ENCODE data around the gene FAM9C. TPM values are rescaled to one million over a fixed set of nuclear protein-coding genes. Genes with fewer than 3 reads are reported as not detected.

Gene FAM9C
- total RNA-seq, 2 experiments from 2014 or later: not detected

DNA sequence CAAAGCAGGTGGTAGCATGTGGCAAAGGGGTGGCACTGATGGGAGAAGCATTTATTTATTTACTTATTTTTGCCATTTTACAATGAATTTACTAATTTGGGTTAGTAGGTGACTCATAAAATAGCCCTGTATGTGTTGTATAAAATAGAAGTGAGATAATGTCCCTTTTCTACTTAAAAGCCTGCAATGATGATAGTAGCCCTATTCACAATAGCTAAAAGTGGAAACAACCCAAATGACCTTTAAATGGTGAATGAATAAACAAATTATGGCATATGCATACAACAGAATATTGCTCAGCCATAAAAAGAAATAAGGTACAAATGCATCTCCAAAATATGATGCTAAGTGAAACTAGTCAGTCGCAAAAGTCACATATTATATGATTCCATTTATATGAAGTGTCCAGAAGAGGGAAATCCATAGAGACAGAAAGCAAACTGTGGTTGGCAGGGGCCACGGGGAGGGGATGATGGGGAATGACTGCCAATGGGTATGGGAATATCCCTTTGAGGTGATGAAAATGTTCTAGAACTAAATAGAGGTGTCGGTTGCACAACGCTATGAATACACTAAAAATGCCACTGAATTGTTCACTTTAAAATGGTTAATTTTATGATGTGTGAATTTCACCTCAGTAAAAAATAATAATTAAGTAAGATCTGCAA is 35.8 kb upstream of the FAM9C start:
- ChIA-PET CTCF (interaction anchor here (1.7 kb wide), 1 partner anchor 12 kb away, joined by 7 read pairs; no protein-coding TSS in a partner anchor), POLR2A (interaction anchor here (1.0 to 14.0 kb wide), 7 partner anchors 20 to 103 kb away, joined by 3 to 1205 read pairs (median 7); partner anchors contain the start of gene TMSB4X)
- Mint-ChIP-seq H3K27me3 (no peaks in the 10 kb centered on the region), H3K9me3 (no peaks in the 10 kb centered on the region), H3K27ac (peak overlapping the region; percentile 95), H3K4me3 (peak overlapping the region; percentile 63), H3K4me1 (ENCODE audit: low read depth) (peaks cover 93% of the 10 kb centered on the region), H3K36me3 (ENCODE audit: low read depth) (no peaks in the 10 kb centered on the region)
- H3K36me3 ChIP-seq (ENCODE audit: insufficient read depth, low read length): no peaks in the 10 kb centered on the region
- H3K9me3 ChIP-seq (ENCODE audit: control insufficient read depth in 1 of 2, insufficient read depth in 1 of 2, low read length in 2 of 2): no peaks in the 10 kb centered on the region
- H3K4me1 ChIP-seq (ENCODE audit: insufficient read depth, low read length): peaks cover 75% of the 10 kb centered on the region
- peak overlapping the region; percentile 63 to 65 for H3K27ac ChIP-seq (ENCODE audit: low read depth in 1 of 2, low read length in 2 of 2)
- TF ChIP-seq, protein P1, sequence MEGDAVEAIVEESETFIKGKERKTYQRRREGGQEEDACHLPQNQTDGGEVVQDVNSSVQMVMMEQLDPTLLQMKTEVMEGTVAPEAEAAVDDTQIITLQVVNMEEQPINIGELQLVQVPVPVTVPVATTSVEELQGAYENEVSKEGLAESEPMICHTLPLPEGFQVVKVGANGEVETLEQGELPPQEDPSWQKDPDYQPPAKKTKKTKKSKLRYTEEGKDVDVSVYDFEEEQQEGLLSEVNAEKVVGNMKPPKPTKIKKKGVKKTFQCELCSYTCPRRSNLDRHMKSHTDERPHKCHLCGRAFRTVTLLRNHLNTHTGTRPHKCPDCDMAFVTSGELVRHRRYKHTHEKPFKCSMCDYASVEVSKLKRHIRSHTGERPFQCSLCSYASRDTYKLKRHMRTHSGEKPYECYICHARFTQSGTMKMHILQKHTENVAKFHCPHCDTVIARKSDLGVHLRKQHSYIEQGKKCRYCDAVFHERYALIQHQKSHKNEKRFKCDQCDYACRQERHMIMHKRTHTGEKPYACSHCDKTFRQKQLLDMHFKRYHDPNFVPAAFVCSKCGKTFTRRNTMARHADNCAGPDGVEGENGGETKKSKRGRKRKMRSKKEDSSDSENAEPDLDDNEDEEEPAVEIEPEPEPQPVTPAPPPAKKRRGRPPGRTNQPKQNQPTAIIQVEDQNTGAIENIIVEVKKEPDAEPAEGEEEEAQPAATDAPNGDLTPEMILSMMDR (IDR thresholded peaks at IDR 0.05): no peak
- DNase-seq (no peak), ATAC-seq (ENCODE audit: poor library complexity) (no peak)
- H3K4me3 ChIP-seq (ENCODE audit: low read length): no peak overlapping the region
- intact Hi-C loops (cut with DNase I, micrococcal nuclease): no loop called here
- no peaks in the 10 kb centered on the region for H3K27me3 ChIP-seq (ENCODE audit: control insufficient read depth in 1 of 2, insufficient read depth in 2 of 2, low read length in 2 of 2)

DNA sequence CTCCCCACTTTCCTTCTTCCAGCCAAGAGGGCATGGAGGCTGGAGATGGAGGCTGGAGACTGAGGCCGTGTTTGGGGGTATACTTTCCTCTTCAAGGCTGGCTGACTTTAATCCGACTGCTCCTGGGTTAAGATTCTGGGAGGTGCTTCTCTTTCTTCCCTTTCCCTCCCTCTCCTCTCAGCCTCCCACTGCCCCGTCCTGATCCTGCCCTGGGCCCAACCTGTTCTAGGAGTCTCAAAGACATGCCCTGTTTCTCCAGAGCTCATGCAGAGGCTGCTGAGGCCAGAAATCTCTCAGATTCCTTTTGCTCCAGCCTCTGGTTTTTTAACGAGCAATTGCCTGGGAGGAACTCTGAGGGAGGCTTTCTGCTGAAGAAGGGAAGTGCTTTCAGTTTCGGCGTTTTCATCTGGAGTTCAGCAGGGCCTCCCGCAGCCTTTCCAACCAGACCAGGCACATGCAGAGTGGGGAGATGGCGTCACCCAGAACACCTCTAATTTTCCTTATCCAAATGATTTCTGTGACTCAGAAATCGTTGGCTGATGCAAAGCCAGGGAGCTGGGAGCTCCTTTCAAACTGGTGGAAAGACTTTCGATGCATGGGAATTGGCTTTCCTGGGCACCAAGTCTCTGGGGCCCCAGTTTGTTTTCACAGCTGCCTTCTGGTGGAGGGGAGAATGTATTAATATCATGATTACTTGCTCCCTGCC is 34.5 kb upstream of the FAM9C start:
- no peaks in the 10 kb centered on the region for H3K36me3 ChIP-seq (ENCODE audit: insufficient read depth, low read length)
- peak overlapping the region; percentile 28 for H3K4me3 ChIP-seq (ENCODE audit: low read length)
- intact Hi-C loops (cut with DNase I, micrococcal nuclease): no loop called here
- Mint-ChIP-seq H3K4me1 (ENCODE audit: low read depth) (peaks cover 96% of the 10 kb centered on the region), H3K4me3 (peak overlapping the region; percentile 62), H3K36me3 (ENCODE audit: low read depth) (no peaks in the 10 kb centered on the region), H3K27me3 (no peaks in the 10 kb centered on the region), H3K27ac (peak overlapping the region; percentile 95), H3K9me3 (no peaks in the 10 kb centered on the region)
- ChIA-PET CTCF (interaction anchor here (1.7 to 2.5 kb wide), 1 partner anchor 14 kb away, joined by 7 to 9 read pairs; no protein-coding TSS in a partner anchor), POLR2A (interaction anchor here (0.7 to 1.7 kb wide), 8 partner anchors 9 to 104 kb away, joined by 3 to 12 read pairs (median 4); partner anchors contain the start of gene TMSB4X)
- TF ChIP-seq, protein P1 (IDR thresholded peaks at IDR 0.05): no peak
- no peaks in the 10 kb centered on the region for H3K9me3 ChIP-seq (ENCODE audit: control insufficient read depth in 1 of 2, insufficient read depth in 1 of 2, low read length in 2 of 2)
- H3K27ac ChIP-seq (ENCODE audit: low read depth in 1 of 2, low read length in 2 of 2): peak overlapping the region; percentile 62
- peak in 4 of 14 experiments; percentile 34 to 56 (median 48) for DNase-seq
- no peak for ATAC-seq (ENCODE audit: poor library complexity)
- no peaks in the 10 kb centered on the region for H3K27me3 ChIP-seq (ENCODE audit: control insufficient read depth in 1 of 2, insufficient read depth in 2 of 2, low read length in 2 of 2)
- H3K4me1 ChIP-seq (ENCODE audit: insufficient read depth, low read length): peaks cover 76% of the 10 kb centered on the region

DNA sequence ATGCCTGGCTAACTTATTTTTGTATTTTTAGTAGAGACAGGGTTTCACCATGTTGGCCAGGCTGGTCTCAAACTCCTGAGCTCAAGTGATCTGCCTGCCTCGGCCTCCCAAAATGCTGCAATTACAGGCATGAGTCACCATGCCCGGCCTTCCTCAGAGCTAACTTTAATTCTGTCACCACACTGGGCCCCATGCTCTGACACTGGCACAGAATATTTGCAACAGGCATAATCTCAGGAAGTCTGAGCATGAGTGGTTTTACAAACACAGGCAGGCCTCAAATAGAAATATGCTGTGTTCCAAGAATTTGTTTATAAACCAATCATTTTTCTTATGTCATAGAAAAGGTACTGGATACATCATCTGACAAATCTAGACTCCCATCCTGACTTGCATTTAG is 32.7 kb upstream of the FAM9C start:
- TF ChIP-seq, protein P1 (IDR thresholded peaks at IDR 0.05): no peak
- H3K27me3 ChIP-seq (ENCODE audit: control insufficient read depth in 1 of 2, insufficient read depth in 2 of 2, low read length in 2 of 2): no peaks in the 10 kb centered on the region
- no peak for ATAC-seq (ENCODE audit: poor library complexity)
- ChIA-PET CTCF (interaction anchor here (0.7 to 2.5 kb wide), 5 partner anchors 15 to 411 kb away, joined by 3 to 9 read pairs (median 3); no protein-coding TSS in a partner anchor), POLR2A (interaction anchor here (0.5 to 6.1 kb wide), 9 partner anchors 9 to 102 kb away, joined by 3 to 66 read pairs (median 4); partner anchors contain the start of gene TMSB4X)
- no peaks in the 10 kb centered on the region for H3K9me3 Mint-ChIP-seq
- no peaks in the 10 kb centered on the region for H3K36me3 Mint-ChIP-seq (ENCODE audit: low read depth)
- peak in 6 of 14 experiments; percentile 20 to 65 (median 42) for DNase-seq
- peaks cover 83% of the 10 kb centered on the region for H3K4me1 Mint-ChIP-seq (ENCODE audit: low read depth)
- H3K4me3 Mint-ChIP-seq: peak overlapping the region; percentile 58
- no peaks in the 10 kb centered on the region for H3K27me3 Mint-ChIP-seq
- intact Hi-C loops (cut with DNase I, micrococcal nuclease): no loop called here
- peak overlapping the region; percentile 95 for H3K27ac Mint-ChIP-seq
- H3K4me3 ChIP-seq (ENCODE audit: low read length): no peak overlapping the region
- no peaks in the 10 kb centered on the region for H3K9me3 ChIP-seq (ENCODE audit: control insufficient read depth in 1 of 2, insufficient read depth in 1 of 2, low read length in 2 of 2)
- H3K27ac ChIP-seq (ENCODE audit: low read depth in 1 of 2, low read length in 2 of 2): peak overlapping the region; percentile 17 to 21
- peaks cover 67% of the 10 kb centered on the region for H3K4me1 ChIP-seq (ENCODE audit: insufficient read depth, low read length)
- no peaks in the 10 kb centered on the region for H3K36me3 ChIP-seq (ENCODE audit: insufficient read depth, low read length)
